ENCODE results near the gene NCAPG2.

NCAPG2 gene

GRCh38 chr7:158617737-158618128 lies 86.9 kb downstream of the NCAPG2 start:
- in situ Hi-C loops (cut with HindIII; ENCODE audit: low sequenced_read_pairs) = no loop called here
- H3K4me3 ChIP-seq (ENCODE audit: low read depth, low read length) = no peak overlapping the region
- no peak for TF ChIP-seq CTCF (IDR thresholded peaks at IDR 0.05; ENCODE audit: low read depth, low read length, missing control alignments)
- peak; percentile 79 for DNase-seq (ENCODE audit: low read depth)

- in situ Hi-C loops (cut with HindIII; ENCODE audit: low sequenced_read_pairs) = no loop called here
Measured at GRCh38 chr7:158616050-158616449, 88.6 kb downstream of the NCAPG2 start.

GRCh38 chr7:158614700-158615099 lies 89.9 kb downstream of the NCAPG2 start:
- no peak for TF ChIP-seq CTCF (IDR thresholded peaks at IDR 0.05; ENCODE audit: low read depth, low read length, missing control alignments)
- H3K4me3 ChIP-seq (ENCODE audit: low read depth, low read length) = no peak overlapping the region
- in situ Hi-C loops (cut with HindIII; ENCODE audit: low sequenced_read_pairs) = no loop called here
- DNase-seq (ENCODE audit: low read depth) = peak; percentile 16

More at GRCh38 chr7:158616050-158616449, 88.6 kb downstream of the NCAPG2 start:
- no peak for DNase-seq (ENCODE audit: low read depth)
- TF ChIP-seq CTCF (IDR thresholded peaks at IDR 0.05; ENCODE audit: low read depth, low read length, missing control alignments) = no peak
- H3K4me3 ChIP-seq (ENCODE audit: low read depth, low read length) = no peak overlapping the region

- in situ Hi-C loops (cut with HindIII; ENCODE audit: low sequenced_read_pairs) = no loop called here
- DNase-seq (ENCODE audit: low read depth) = no peak
- H3K4me3 ChIP-seq (ENCODE audit: low read depth, low read length) = no peak overlapping the region
- no peak for TF ChIP-seq CTCF (IDR thresholded peaks at IDR 0.05; ENCODE audit: low read depth, low read length, missing control alignments)
Measured at GRCh38 chr7:158613481-158613880, 91.1 kb downstream of the NCAPG2 start.

GRCh38 chr7:158612546-158612945 lies 92.1 kb downstream of the NCAPG2 start:
- H3K4me3 ChIP-seq (ENCODE audit: low read depth, low read length) = no peak overlapping the region
- TF ChIP-seq CTCF (IDR thresholded peaks at IDR 0.05; ENCODE audit: low read depth, low read length, missing control alignments) = no peak
- in situ Hi-C loops (cut with HindIII; ENCODE audit: low sequenced_read_pairs) = no loop called here
- no peak for DNase-seq (ENCODE audit: low read depth)

- H3K4me3 ChIP-seq (ENCODE audit: low read depth, low read length) = no peak overlapping the region
- in situ Hi-C loops (cut with HindIII; ENCODE audit: low sequenced_read_pairs) = no loop called here
- no peak for TF ChIP-seq CTCF (IDR thresholded peaks at IDR 0.05; ENCODE audit: low read depth, low read length, missing control alignments)
- no peak for DNase-seq (ENCODE audit: low read depth)
Measured at GRCh38 chr7:158611541-158611940, 93.1 kb downstream of the NCAPG2 start.

Measured in astrocyte of the cerebellum (primary cell).